Stimulated activated CD8-positive, alpha-beta memory T cell treated with anti-CD3 and anti-CD28 coated beads, Interleukin-2, amount 100 ng/mL, for 1 hour (primary cell): ENCODE data around the gene ZNF768.
"Not testable (repeated sequence)": the region's sequence is repeated elsewhere in the genome, so short reads cannot be mapped to it uniquely, and the experiment has no call there.

Experiments used
- DNase-seq, 2 donors: peaks; one replicate each; pipeline ENCODE4 v3.0.0-alpha.2; 2020; ENCODE audit warnings: low read depth in 2 of 2

ZNF768 gene

DNA sequence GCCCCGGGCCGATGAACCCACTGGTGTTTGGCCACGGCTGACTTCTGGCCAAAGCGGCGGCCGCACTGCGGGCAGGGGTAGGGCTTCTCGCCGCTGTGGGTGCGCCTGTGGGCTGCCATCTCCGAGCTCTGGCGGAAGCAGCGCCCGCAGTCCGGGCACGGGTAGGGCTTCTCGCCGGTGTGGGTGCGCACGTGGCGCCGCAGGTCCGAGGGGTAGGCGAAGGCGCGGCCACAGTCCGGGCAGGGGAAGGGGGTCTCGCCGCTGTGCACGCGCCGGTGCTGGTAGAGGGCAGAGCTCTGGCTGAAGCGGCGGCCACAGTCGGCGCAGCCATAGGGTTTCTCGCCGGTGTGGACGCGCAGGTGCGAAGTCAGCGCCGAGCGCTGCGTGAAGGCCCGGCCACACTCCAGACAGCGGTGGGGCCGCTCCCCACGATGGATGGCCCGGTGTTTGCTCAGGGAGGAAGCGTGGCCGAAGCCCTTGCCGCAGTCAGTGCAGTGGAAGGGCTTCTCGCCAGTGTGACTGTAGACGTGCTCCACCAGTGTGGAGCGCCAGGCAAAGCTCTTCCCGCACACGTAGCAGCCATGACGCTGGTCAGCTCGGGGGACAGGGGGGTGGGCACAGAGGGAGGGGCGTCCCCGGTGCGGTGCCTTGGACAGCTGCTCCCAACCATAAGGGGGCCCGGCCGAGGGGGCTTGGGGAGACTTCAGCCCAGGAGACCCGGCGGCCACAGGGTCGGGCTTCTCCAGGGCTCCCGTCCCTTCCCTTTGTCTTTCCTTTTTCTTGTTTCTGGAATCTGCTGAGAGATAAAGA, 29.2 kb upstream of the ZNF768 start:
- no peak for DNase-seq

DNA sequence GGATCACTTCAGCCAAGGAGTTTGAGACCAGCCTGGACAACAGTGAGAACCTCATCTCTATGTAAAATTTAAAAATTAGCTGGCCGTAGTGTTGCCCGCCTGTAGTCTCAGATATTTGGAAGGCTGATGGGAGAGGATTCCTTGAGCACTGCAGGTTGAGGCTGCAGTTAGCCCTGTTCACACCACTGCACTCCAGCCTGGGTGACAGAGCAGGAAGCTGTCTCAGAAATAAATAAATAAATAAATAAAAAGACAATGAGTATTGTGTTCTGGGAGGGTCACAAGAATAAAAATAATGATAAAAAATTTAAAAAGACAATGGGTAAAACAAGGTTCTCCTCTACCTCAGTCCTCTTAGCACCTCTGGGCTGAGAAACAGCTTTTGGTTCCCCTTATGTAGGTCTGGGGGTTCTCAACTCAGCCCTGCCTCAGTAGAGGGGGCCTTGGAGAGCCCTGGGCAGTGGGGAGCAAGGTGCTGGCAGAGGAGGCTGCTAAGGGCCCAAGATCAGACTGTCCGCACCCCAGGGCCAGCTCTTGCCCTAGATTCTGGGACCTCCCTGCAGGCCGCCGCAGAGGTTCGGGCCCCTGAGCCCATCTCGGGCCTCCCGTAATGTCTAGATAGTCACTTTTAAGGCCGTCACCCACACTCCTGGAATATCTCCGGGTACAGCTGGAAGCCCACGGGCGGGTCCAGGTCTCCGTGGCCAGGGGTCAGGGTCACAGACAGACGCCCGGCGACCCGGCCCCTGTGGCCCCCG, 28.4 kb upstream of the ZNF768 start:
- no peak for DNase-seq

DNA sequence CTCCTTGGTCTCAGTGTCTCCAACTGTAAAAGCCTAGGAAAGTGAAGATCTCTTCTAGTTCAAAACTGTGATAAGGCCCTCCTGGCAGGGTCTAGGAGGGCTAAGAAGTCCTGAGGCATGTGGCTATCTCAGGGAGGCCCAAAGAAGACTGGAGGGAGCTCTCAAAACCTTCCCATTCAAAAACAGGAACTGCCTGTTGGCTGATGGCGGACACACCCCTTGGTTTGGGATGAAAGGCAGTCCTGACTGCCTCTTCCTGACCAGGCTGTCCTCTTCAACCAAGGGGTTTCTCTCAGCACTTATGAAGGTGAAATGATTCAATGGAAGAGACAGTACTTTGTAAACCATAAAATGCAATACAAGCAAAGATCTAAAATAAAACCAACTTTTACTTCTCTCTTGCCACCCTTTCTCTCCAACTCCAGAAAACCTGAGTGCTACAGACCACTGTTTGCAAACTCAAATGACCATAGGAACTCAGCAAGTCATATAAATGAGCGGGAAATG, 27.1 kb upstream of the ZNF768 start:
- no peak for DNase-seq

DNA sequence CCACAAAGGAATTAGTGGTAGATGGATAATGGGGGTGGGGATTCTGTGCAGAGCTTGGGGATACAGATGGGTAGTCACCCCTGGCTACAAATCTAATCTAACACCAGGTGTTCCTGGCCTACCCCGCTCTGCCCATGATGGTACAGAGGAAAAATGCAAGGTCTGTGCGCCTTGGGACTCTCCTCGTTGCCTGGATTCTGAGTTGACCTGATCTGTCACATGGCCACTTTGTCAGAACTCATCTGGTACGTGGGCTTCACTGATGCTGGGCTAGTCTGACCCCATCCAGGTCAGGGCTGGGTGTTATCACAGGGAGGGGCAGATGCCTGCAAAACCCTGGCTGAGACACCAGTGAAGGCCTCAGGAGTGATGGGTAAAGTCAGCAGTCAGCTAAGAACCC, 26.6 kb upstream of the ZNF768 start:
- no peak for DNase-seq

DNA sequence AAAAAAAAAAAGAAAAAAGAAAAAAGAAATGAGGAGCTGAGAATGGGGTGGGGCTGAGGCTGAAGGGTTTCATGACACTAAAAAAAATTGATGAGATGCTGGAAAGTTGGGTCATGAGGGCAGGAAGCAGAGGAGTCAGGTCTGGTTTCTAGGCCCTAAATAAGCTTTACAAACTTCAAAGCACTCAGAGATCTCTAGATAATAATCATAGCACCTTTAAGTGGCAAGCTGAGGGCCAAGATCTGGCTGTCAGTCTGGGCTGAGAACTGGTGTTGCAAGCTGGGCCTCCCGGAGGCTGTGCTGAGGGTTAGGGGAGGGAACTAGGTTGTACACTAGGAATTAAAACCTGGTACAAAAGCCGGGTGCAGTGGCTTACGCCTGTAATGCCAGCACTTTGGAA, 25.4 kb upstream of the ZNF768 start:
- peak in 1 of 2 donors; percentile 44 for DNase-seq

DNA sequence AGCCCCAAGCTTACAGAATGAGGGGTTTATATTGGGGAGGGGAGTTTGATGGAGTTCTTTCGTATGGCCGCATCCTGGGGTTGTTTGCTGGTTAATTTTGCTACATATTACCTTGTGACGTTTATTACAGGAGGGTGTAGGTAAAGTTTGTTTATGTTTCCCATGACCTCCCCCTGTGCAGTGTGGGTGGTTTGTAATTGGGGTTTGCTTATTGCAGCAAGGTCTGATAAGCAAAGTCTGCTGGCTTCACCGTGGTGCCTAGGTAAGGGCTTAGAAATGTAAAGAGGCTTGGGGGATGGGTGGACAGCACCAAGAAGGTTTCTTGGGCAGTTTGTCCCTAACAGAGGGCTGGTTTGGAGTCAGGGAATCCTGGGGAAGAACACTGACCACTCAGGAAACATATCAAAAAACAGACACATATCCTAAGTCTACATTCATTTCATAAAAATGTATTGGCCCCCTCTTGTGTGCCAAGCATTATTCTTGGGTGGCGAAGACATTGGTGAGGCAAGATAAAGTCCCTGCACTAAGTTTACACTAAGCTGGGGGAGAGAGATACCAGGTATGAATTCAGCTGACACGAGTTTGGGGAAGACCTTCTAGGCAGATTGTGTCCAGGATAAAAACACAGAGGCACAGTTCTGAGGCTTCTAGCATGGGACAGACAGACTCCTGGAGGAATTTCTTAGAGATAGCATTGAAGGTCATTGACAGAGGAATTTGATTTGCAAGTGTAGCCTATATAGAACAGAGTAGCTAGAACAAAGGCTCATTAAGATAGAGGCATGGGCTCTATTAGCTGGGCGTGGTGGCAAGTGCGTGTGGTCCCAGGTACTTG, 22.3 kb upstream of the ZNF768 start:
- no peak for DNase-seq

DNA sequence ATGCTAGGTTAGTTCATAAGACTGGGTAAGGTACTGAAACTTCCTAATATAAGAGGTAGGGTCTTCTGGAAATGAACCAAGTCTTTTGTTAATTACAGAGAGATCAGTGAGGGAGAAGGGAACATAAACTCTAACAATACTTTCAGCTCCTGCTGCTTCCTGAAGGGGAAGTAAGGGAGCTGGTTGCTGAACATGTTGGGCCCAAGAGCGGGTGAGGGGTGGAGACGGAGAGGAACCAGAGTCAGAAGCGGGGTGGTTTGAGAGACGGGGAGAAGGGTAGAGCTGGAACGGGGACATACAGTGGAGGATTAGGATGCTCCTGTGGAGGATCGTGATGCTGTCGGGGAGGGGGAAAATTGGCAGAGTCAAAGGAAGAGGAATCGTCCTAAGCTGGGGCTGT, 19.7 kb upstream of the ZNF768 start:
- DNase-seq = no peak

DNA sequence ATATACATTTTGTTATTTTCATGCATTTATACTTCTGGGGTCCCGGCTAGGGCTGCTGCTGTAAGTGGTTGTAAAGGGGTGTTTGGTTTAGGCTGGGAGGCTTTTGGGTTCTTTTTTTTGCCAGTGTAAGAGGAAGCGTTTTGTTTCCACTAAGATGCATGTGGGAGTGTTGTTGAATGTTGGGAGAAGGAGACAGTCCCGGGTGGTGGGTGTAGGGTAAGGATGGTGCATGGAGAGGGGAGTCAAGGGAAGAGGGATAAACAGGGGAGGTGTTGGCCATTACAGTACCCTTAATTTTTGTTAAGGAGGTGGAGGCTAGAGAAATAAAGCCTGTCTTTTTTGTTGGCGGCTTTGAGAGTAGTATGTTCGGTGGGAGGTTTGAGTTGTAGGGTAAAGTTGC, 16.7 kb upstream of the ZNF768 start:
- DNase-seq = no peak

DNA sequence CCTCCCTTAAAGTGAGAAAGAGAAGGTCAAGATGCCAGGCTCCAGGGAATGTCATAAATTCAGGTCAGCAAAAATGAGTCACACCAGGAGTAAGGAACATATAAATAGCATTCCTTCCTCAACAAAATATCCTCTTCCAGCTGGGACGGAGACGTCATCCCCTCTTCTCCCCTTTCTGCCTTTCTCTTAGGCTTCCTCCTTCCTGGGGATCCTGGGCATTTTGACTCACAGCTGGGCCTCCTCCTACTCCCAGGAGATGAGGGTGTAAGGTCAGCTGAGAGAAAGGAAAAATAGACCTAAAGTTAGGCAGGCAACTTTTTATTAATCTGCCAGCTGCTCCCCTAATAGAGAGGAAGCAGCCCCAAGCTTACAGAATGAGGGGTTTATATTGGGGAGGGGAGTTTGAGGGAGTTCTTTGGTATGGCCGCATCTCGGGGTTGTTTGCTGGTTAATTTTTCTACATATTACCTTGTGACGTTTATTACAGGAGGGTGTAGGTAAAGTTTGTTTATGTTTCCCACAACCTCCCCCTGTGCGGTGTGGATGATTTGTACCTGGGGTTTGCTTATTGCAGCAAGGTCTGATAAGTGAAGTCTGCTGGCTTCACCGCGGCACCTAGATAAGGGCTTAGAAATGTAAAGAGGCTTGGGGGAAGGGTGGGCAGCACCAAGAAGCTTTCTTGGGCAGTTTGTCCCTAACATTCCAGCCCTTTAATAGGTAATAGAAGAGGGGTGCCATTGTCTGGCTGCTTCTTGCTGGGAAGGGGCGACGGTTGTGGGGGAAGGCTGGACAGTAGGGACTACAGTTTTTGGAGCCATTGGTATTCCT, 15.3 kb upstream of the ZNF768 start:
- DNase-seq = no peak

DNA sequence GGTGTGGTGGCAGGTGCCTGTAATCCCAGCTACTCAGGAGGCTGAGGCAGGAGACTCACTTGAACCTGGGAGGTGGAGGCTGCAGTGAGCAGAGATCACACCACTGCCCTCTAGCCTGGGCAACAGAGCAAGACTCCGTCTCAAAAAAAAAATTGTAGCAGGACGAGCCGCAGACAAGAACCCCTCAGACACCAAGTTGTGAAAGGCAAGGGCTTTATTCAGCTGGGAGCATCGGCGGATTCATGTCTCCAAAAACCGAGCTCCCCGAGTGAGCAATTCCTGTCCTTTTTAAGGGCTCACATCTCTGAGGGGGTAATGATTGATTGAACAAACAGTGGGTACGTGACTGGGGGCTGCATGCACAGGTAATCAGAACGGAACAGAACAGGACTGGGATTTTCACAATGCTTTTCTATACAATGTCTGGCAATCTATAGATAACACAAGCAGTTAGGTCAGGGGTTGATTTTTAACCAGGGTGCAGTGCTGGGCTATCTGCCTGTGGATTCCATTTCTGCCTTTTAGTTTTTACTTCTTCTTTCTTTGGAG, 14.6 kb upstream of the ZNF768 start:
- not testable (repeated sequence) for DNase-seq

DNA sequence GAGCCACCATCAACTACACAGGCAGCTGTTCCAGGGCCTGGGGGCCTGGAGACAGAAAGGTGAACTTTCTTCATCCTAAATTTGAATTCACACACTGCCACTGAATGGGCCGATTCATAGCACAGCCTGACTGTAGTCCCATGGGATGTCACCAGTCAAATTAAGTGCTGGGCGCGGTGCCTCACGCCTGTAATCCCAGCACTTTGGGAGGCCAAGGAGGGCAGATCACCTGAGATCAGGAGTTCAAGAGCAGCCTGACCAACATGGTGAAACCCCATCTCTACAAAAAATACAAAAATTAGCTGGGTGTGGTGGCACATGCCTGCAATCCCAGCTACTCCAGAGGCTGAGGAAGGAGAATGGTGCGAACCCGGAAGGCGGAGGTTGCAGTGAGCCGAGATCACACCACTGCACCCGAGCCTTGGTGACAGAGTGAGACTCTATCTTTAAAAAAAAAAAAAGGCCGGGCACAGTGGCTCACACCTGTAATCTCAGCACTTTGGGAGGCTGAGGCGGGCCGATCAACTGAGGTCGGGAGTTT, 13.7 kb upstream of the ZNF768 start:
- not testable (repeated sequence) for DNase-seq

DNA sequence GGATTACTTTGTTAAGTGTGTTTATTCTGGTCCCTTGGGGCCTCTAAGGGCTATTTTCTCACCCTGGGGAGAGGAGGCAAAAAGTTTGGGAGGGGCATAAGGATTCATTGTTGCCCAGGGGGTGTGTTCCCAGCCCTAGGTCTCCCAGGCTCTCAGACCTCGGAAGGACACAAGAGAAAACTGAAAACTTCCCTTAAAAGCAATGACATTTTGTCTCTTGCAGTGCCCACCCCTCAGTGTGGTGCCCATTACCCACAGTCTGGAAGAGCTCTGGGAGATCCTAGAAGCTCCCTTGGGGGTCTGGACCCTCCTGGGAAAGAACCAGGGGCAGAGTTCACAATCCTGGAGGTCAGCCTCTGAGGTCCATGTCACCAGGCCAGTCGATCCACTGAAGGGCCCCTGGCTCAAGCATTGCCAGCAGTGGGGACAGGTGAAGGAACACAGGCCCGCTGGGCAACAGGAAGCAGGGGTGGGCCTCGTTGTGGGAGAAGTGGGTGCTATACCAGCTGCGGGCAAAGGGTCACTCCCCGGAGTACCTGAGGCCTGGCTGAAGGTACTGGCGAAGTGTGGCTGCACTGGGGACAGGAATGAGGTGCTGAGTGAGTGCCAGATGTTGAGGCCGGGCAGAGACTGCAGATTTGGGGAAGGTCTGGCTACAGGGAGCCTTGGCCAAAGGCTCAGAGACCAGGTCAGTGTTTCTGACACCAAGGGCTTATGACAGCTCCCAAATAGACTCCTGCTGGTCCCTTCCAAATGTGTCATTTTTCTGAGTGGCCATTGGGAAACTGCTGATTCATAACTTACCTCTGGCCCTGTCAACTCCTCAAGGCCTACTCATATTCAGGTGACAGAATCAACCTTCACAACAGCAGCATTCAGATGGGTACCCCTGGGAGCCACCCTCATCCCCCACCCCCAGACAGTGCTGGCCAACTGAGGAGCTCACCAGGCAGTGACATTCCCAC, 12.9 kb upstream of the ZNF768 start:
- no peak for DNase-seq

DNA sequence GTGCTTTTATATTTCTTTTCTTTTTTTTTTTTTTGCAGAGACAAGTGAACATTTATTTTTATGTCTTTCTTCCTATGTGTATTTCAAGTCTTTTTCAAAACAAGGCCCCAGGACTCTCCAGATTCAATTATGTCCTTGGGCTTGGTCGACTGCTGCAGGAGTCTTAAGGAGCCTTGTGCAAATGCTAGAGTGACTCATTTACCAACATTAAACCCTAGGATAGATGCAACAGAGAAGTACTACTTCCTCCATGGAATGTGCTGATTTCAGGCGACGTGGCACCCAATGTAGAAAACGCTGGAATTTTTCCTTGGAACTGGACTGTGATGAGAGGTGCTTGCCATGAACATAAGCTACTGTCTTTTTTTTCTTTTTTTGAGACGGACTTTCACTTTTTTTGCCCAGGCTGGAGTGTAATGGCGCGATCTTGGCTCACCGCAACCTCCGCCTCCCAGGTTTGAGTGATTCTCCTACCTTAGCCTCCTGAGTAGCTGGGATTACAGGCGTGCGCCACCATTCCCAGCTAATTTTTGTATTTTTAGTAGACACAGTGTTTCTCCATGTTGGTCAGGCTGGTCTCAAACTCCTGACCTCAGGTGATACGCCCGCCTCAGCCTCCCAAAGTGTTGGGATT, 10.1 kb upstream of the ZNF768 start:
- not testable (repeated sequence) for DNase-seq

DNA sequence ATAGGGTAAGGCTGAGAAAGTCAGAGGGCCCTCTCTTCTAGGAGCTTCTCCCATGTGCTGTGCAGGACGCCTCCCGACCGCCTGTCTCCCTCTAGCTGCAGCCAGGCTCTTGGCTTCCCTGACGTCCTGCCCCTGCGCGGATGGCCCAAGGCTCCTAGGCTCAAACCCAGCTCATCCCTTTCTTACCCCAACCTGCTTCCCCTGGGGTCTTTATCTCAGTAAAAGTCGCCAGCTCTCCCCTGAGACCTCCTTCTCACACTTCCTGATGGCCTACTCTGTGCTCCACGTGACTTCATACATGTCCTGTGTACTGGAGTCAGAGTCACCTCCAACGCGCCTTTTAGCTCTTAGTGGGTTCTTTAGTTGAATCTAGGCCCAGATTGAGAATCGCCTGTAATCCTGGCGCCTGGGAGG, 9.4 kb upstream of the ZNF768 start:
- peak in 1 of 2 donors; percentile 31 for DNase-seq

DNA sequence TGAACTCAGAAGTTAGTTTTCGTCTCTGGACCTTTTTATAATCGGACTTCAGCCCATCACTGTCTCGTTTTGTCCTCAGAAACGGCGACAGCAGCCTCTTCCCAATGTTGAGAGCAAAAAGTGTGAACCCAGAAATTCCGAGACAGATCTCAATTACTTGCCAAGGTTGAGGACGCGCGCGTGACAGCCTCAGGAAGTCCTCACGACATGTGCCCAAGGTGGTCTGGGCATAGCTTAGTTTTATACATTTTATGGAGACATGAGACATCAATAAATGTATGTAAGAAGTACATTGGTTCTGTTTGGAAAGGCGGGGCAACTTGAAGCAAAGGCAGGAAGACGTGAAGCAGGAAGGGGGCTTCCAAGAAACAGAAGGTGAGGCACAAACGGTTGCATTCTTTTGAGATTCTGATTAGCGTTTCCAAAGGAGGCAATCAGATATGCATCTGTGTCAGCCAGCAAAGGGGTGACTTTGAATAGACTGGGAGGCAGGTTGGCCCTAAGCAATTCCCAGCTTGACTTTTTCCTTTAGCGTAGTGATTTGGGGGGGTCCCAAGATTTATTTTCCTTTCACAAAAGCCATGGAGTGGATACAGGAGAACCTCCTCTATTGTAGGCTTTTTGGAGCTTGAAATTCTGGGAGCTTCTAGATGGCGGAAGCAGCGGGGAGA, 8.9 kb upstream of the ZNF768 start:
- no peak for DNase-seq

DNA sequence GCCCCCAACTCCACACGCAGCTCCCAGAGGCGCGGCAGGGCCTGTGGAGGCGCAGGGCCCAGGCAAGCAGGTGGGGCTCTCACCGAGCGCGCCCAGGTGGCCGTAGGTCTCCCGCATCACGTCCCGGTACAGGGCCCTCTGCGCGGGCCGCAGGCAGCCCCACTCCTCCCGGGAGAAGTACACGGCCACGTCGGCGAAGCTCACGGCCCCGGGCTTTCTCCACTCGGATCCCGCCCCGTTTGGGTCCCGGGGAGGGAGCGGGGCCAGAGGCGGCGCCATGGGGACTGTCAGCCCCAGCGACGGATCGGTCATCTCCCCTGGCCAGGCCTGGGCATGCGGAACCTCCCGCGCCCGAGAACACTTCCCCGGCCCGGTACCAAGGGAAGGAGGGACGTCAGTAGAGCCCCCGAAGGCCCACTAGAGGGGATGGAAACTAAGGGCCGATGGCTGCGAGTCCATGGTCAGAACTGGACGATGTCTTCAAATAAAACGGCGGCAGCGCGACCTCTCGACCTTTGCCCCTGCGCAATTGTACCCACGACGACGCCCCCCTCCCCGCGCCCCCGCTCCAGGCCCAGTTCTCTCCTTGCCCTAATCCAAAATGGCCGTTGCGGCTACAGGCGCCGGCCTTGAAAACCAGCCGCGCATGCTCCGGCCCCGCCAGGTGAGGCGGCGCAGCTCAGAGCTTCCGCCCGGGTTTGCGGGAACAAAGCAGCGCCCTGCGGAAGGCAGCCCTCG, 8.2 kb upstream of the ZNF768 start, which contains the start of gene ZNF747:
TSS of gene ZNF747 (minus strand) at position 491 of the 738 bp plus-strand sequence. CDS start at position 312, 179 bp downstream.
- DNase-seq = peak; percentile 81 to 87

DNA sequence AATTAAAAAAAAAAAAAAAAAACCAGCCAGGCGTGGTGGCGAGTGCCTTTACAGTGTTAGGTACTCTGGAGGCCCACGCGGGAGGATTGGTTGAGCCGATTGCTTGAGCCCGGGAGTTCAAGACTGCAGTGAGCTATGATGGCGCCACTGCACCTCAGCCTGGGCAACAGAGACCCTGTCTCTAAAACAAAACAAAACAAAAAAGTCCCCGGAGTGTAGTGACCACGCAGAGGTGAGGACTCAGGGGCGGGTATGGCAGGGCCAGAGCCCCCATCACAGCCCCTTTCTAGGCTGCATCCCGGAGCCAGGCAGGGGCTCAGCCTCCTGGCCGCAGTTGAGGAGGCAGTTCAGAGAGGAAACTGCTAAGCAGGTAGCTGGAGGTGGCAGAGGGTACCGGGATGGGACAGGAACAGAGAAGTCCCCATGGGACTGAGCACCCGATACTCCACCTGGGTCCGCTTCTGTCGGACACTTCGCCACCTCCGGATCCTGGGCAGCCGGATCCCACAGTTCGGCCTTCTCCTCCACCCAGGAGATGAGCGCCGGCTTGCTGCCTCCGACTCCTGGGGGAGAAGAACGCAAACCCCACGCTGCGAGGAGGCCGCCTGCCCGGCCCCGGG, 7.5 kb upstream of the ZNF768 start:
- DNase-seq = no peak
